SU-DHL-6 (cell line): ENCODE data around the gene TOR1A.

Source experiments
- H2AFZ ChIP-seq: fragments of 200-600 bp; sonication (generic); 2 replicates; pipeline ENCODE4 v1.6.1; 2014; ENCODE audit warnings: low read depth, mild to moderate bottlenecking, moderate library complexity, mixed read lengths, antibody characterized with exemption, low read length; ENCODE audit not compliant: severe bottlenecking
- H3F3A ChIP-seq: fragments of 200-600 bp; shearing (Covaris generic); 2 replicates; pipeline ENCODE4 v1.6.0; 2016; ENCODE audit warnings: antibody characterized with exemption, mild to moderate bottlenecking; ENCODE audit not compliant: insufficient read depth
- H3K27ac ChIP-seq: fragments of 200-600 bp; sonication (generic); 2 replicates; pipeline ENCODE4 v1.5.1; 2016; ENCODE audit warnings: low read depth, mild to moderate bottlenecking, low read length, moderate library complexity, mixed read lengths
- H3K27me3 ChIP-seq: fragments of 200-600 bp; sonication (generic), shearing (Covaris generic); 2 replicates; pipeline ENCODE4 v1.6.0; 2014; ENCODE audit warnings: mild to moderate bottlenecking, low read length
- H3K36me3 ChIP-seq: fragments of 200-600 bp; sonication (generic); 2 replicates; pipeline ENCODE4 v1.6.1; 2014; ENCODE audit warnings: mild to moderate bottlenecking, low read length, mixed read lengths
- H3K4me2 ChIP-seq: fragments of 300-600, 200-600 bp; shearing (Covaris generic), sonication (generic); 2 replicates; pipeline ENCODE4 v1.6.0; 2014; ENCODE audit warnings: low read length, low read depth, mild to moderate bottlenecking; ENCODE audit not compliant: poor library complexity, severe bottlenecking
- H3K4me3 ChIP-seq: fragments of 200-600 bp; sonication (generic); 2 replicates; pipeline ENCODE4 v1.5.1; 2014; ENCODE audit warnings: antibody characterized with exemption, low read length, mild to moderate bottlenecking, mixed read lengths; ENCODE audit not compliant: insufficient read depth, poor library complexity, severe bottlenecking
- H3K79me2 ChIP-seq: fragments of 200-600 bp; sonication (generic); 2 replicates; pipeline ENCODE4 v1.6.1; 2014; ENCODE audit warnings: mild to moderate bottlenecking, low read length, moderate library complexity; ENCODE audit not compliant: insufficient read depth
- H3K9ac ChIP-seq: fragments of 200-600 bp; sonication (generic); 2 replicates; pipeline ENCODE4 v1.7.0; 2014; ENCODE audit warnings: mild to moderate bottlenecking, low read length
- H3K9me2 ChIP-seq: fragments of 200-600 bp; sonication (generic); replicated peaks from 2 replicates; pipeline ENCODE4 v1.6.1; 2014; ENCODE audit warnings: low read length; ENCODE audit not compliant: insufficient read depth
- H3K9me3 ChIP-seq: fragments of 200-600 bp; sonication (generic); 2 replicates; pipeline ENCODE4 v1.6.1; 2014; ENCODE audit warnings: low read length, mixed read lengths; ENCODE audit not compliant: insufficient read depth
- H4K20me1 ChIP-seq: fragments of 200-600 bp; sonication (generic); 2 replicates; pipeline ENCODE4 v1.6.1; 2014; ENCODE audit warnings: low read depth, mild to moderate bottlenecking, antibody characterized with exemption, low read length, moderate library complexity, mixed read lengths
- EZH2phosphoT487 ChIP-seq: fragments of 200-600 bp; sonication (generic), shearing (Covaris generic); conservative IDR thresholded peaks from 2 replicates; pipeline ENCODE4 v1.6.1; 2018; ENCODE audit warnings: mild to moderate bottlenecking, antibody characterized with exemption, low read length, moderate library complexity, mixed read lengths
- TF ChIP-seq, protein P1 (sequence below): fragments of 200-600 bp; sonication (generic); IDR thresholded peaks from one replicate; pipeline ENCODE4 v1.5.1; 2017; ENCODE audit warnings: antibody characterized with exemption, mild to moderate bottlenecking, low read length, moderate library complexity; ENCODE audit not compliant: insufficient read depth, poor library complexity, severe bottlenecking

TOR1A gene

DNA sequence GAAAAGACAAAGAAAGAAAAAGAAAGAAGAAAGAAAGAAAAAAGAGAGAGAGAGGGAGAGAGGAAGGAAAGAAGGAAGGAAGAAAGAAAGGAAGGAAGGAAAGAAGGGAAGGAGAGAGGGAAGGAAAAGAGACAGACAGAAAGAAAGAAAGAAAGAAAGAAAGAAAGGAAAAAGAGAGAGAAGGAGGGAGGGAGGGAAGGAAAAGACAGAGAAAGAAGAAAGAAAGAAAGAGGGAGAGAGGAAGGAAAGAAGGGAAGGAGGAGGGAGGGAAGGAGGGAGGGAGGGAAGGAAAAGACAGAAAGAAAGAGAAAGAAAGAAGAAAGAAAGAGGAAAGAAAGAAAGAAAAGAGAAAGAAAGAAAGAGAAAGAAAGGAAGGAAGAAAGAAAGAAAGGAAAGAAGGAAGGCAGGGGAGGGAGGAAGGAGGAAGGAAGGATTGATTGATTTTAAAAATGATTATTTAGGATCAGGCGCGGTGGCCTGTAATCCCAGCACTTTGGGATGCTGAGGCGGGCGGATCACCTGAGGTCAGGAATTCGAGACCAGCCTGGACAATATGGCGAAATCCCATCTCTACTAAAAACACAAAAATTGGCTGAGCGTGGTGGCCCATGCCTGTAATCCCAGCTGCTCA, 44.3 kb downstream of the TOR1A start:
- no peaks in the 10 kb centered on the region for H3F3A ChIP-seq
- H2AFZ ChIP-seq: no peak overlapping the region
- no peaks in the 10 kb centered on the region for H3K36me3 ChIP-seq
- H3K4me2 ChIP-seq: no peak overlapping the region
- no peak overlapping the region for H3K9ac ChIP-seq
- H3K79me2 ChIP-seq: no peaks in the 10 kb centered on the region
- TF ChIP-seq, protein P1, sequence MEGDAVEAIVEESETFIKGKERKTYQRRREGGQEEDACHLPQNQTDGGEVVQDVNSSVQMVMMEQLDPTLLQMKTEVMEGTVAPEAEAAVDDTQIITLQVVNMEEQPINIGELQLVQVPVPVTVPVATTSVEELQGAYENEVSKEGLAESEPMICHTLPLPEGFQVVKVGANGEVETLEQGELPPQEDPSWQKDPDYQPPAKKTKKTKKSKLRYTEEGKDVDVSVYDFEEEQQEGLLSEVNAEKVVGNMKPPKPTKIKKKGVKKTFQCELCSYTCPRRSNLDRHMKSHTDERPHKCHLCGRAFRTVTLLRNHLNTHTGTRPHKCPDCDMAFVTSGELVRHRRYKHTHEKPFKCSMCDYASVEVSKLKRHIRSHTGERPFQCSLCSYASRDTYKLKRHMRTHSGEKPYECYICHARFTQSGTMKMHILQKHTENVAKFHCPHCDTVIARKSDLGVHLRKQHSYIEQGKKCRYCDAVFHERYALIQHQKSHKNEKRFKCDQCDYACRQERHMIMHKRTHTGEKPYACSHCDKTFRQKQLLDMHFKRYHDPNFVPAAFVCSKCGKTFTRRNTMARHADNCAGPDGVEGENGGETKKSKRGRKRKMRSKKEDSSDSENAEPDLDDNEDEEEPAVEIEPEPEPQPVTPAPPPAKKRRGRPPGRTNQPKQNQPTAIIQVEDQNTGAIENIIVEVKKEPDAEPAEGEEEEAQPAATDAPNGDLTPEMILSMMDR: no peak
- no peak for TF ChIP-seq EZH2phosphoT487
- no peaks in the 10 kb centered on the region for H4K20me1 ChIP-seq
- H3K27ac ChIP-seq: no peak overlapping the region
- H3K27me3 ChIP-seq: no peaks in the 10 kb centered on the region; the same call in 1 of the 2 replicates
- no peaks in the 10 kb centered on the region for H3K9me2 ChIP-seq
- no peaks in the 10 kb centered on the region for H3K9me3 ChIP-seq
- H3K4me3 ChIP-seq: no peak overlapping the region

DNA sequence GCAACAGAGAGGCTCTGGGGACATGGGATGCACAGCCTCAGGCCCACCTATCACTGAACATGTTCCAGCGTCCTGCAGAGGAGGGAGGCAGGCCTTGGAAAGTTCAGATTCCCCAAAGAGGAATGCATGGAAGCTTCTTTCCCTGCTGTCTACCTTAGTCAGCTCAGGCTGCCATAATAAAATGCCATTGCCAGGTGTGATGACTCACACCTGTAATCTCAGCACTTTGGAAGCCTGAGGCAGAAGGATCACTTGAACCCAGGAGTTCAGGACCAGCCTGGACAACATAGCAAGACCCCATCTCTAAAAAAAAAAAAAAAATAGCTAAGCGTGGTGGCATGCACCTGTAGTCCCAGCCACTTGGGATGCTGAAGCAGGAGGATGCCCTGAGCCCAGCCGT, 45.5 kb downstream of the TOR1A start:
- no peaks in the 10 kb centered on the region for H3K9me3 ChIP-seq
- H3K27ac ChIP-seq: no peak overlapping the region
- TF ChIP-seq, protein P1: no peak
- TF ChIP-seq EZH2phosphoT487: no peak
- no peak overlapping the region for H2AFZ ChIP-seq
- H3F3A ChIP-seq: no peaks in the 10 kb centered on the region
- H3K27me3 ChIP-seq: no peaks in the 10 kb centered on the region; the same call in 1 of the 2 replicates
- no peaks in the 10 kb centered on the region for H3K9me2 ChIP-seq
- H3K9ac ChIP-seq: no peak overlapping the region
- no peaks in the 10 kb centered on the region for H3K36me3 ChIP-seq
- no peak overlapping the region for H3K4me2 ChIP-seq
- H4K20me1 ChIP-seq: no peaks in the 10 kb centered on the region
- no peak overlapping the region for H3K4me3 ChIP-seq
- no peaks in the 10 kb centered on the region for H3K79me2 ChIP-seq

DNA sequence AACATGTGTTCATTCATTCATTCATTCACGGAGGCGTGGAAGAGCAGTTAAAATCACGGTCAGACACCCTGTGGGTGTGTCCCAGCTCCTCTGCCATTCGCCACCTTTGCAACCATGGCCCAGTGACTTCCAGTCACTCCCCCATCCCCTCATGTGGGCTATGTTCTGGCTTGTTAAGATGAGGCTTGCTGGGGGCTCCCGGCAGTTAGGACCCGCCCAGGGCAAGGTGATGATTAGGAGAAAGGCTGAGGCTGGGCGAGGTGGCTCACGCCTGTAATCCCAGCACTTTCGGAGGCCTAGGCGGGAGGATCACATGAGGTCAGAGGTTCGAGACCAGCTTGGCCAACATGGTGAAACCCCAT, 46.2 kb downstream of the TOR1A start:
- Histone ChIP-seq H3F3A (no peaks in the 10 kb centered on the region), H3K27me3 (no peaks in the 10 kb centered on the region; the same call in 1 of the 2 replicates), H3K79me2 (no peaks in the 10 kb centered on the region), H2AFZ (no peak overlapping the region), H3K4me3 (no peak overlapping the region), H3K27ac (no peak overlapping the region), H4K20me1 (no peaks in the 10 kb centered on the region), H3K36me3 (no peaks in the 10 kb centered on the region), H3K9me2 (no peaks in the 10 kb centered on the region), H3K4me2 (no peak overlapping the region), H3K9me3 (no peaks in the 10 kb centered on the region), H3K9ac (no peak overlapping the region)
- TF ChIP-seq, protein P1: no peak
- TF ChIP-seq EZH2phosphoT487: no peak
